ENCODE results near the gene MRPL10.

MRPL10 gene

GRCh38 chr17:47853616-47854015 is 22.3 kb upstream of the MRPL10 start:
- H3K36me3 ChIP-seq (ENCODE audit: control insufficient read depth, insufficient read depth, low read length), result no peaks in the 10 kb centered on the region
- H3K4me3 ChIP-seq (ENCODE audit: low read depth, low read length), result no peak overlapping the region
- H3K9ac ChIP-seq (ENCODE audit: low read depth, low read length), result no peak overlapping the region
- peaks cover 84% of the 10 kb centered on the region for H3K27me3 ChIP-seq (ENCODE audit: control insufficient read depth, insufficient read depth, low read length)
- H3K9me3 ChIP-seq (ENCODE audit: control insufficient read depth, insufficient read depth, low read length), result no peaks in the 10 kb centered on the region
- H3K4me1 ChIP-seq (ENCODE audit: control insufficient read depth, insufficient read depth, low read length), result peaks cover 11% of the 10 kb centered on the region

- H3K9me3 ChIP-seq (ENCODE audit: control insufficient read depth, insufficient read depth, low read length), result no peaks in the 10 kb centered on the region
- H3K36me3 ChIP-seq (ENCODE audit: control insufficient read depth, insufficient read depth, low read length), result no peaks in the 10 kb centered on the region
- no peak overlapping the region for H3K9ac ChIP-seq (ENCODE audit: low read depth, low read length)
- H3K27me3 ChIP-seq (ENCODE audit: control insufficient read depth, insufficient read depth, low read length), result peaks cover 90% of the 10 kb centered on the region
- H3K4me1 ChIP-seq (ENCODE audit: control insufficient read depth, insufficient read depth, low read length), result peaks cover 15% of the 10 kb centered on the region
- peak overlapping the region; percentile 63 for H3K4me3 ChIP-seq (ENCODE audit: low read depth, low read length)
Measured at GRCh38 chr17:47852113-47852949, 21.0 kb upstream of the MRPL10 start.

GRCh38 chr17:47851764-47852112 is 20.4 kb upstream of the MRPL10 start:
- peaks cover 15% of the 10 kb centered on the region for H3K4me1 ChIP-seq (ENCODE audit: control insufficient read depth, insufficient read depth, low read length)
- peaks cover 90% of the 10 kb centered on the region for H3K27me3 ChIP-seq (ENCODE audit: control insufficient read depth, insufficient read depth, low read length)
- peak overlapping the region; percentile 63 for H3K4me3 ChIP-seq (ENCODE audit: low read depth, low read length)
- no peak overlapping the region for H3K9ac ChIP-seq (ENCODE audit: low read depth, low read length)
- H3K9me3 ChIP-seq (ENCODE audit: control insufficient read depth, insufficient read depth, low read length), result no peaks in the 10 kb centered on the region
- H3K36me3 ChIP-seq (ENCODE audit: control insufficient read depth, insufficient read depth, low read length), result no peaks in the 10 kb centered on the region

- no peak within 1 kb of the TSS for H3K9ac ChIP-seq (ENCODE audit: low read depth, low read length)
Measured at GRCh38 chr17:47850692-47851573, 19.6 kb upstream of the MRPL10 start, which contains the start of gene SP6. SP6 (minus strand) TSS chr17:47851163; CDS start chr17:47848429, 2,734 bp downstream.

GRCh38 chr17:47850373-47850691 is 19.0 kb upstream of the MRPL10 start:
- Histone ChIP-seq H3K36me3 (ENCODE audit: control insufficient read depth, insufficient read depth, low read length) (no peaks in the 10 kb centered on the region), H3K27me3 (ENCODE audit: control insufficient read depth, insufficient read depth, low read length) (peaks cover 90% of the 10 kb centered on the region), H3K9me3 (ENCODE audit: control insufficient read depth, insufficient read depth, low read length) (no peaks in the 10 kb centered on the region), H3K4me1 (ENCODE audit: control insufficient read depth, insufficient read depth, low read length) (peaks cover 16% of the 10 kb centered on the region), H3K4me3 (ENCODE audit: low read depth, low read length) (peak overlapping the region; percentile 63), H3K9ac (ENCODE audit: low read depth, low read length) (no peak overlapping the region)

More at GRCh38 chr17:47850692-47851573, 19.6 kb upstream of the MRPL10 start, which contains the start of gene SP6:
- Histone ChIP-seq H3K4me1 (ENCODE audit: control insufficient read depth, insufficient read depth, low read length) (peaks cover 16% of the 10 kb centered on the region), H3K9me3 (ENCODE audit: control insufficient read depth, insufficient read depth, low read length) (no peaks in the 10 kb centered on the region), H3K4me3 (ENCODE audit: low read depth, low read length) (peak within 1 kb of the TSS; percentile 63), H3K36me3 (ENCODE audit: control insufficient read depth, insufficient read depth, low read length) (no peaks in the 10 kb centered on the region), H3K27me3 (ENCODE audit: control insufficient read depth, insufficient read depth, low read length) (peaks cover 90% of the 10 kb centered on the region)

GRCh38 chr17:47848198-47848513 is 16.8 kb upstream of the MRPL10 start:
- H3K27me3 ChIP-seq (ENCODE audit: control insufficient read depth, insufficient read depth, low read length), result peaks cover 81% of the 10 kb centered on the region
- no peaks in the 10 kb centered on the region for H3K36me3 ChIP-seq (ENCODE audit: control insufficient read depth, insufficient read depth, low read length)
- no peak overlapping the region for H3K9ac ChIP-seq (ENCODE audit: low read depth, low read length)
- no peaks in the 10 kb centered on the region for H3K9me3 ChIP-seq (ENCODE audit: control insufficient read depth, insufficient read depth, low read length)
- peaks cover 20% of the 10 kb centered on the region for H3K4me1 ChIP-seq (ENCODE audit: control insufficient read depth, insufficient read depth, low read length)
- H3K4me3 ChIP-seq (ENCODE audit: low read depth, low read length), result peak overlapping the region; percentile 61

GRCh38 chr17:47847341-47848197 is 16.2 kb upstream of the MRPL10 start:
- H3K4me3 ChIP-seq (ENCODE audit: low read depth, low read length), result peak overlapping the region; percentile 61
- peaks cover 75% of the 10 kb centered on the region for H3K27me3 ChIP-seq (ENCODE audit: control insufficient read depth, insufficient read depth, low read length)

GRCh38 chr17:47846716-47847340 is 15.5 kb upstream of the MRPL10 start:
- H3K4me3 ChIP-seq (ENCODE audit: low read depth, low read length), result peak overlapping the region; percentile 61
- H3K9me3 ChIP-seq (ENCODE audit: control insufficient read depth, insufficient read depth, low read length), result no peaks in the 10 kb centered on the region
- H3K9ac ChIP-seq (ENCODE audit: low read depth, low read length), result no peak overlapping the region
- peaks cover 16% of the 10 kb centered on the region for H3K4me1 ChIP-seq (ENCODE audit: control insufficient read depth, insufficient read depth, low read length)
- H3K27me3 ChIP-seq (ENCODE audit: control insufficient read depth, insufficient read depth, low read length), result peaks cover 67% of the 10 kb centered on the region
- H3K36me3 ChIP-seq (ENCODE audit: control insufficient read depth, insufficient read depth, low read length), result no peaks in the 10 kb centered on the region

More at GRCh38 chr17:47847341-47848197, 16.2 kb upstream of the MRPL10 start:
- Histone ChIP-seq H3K9ac (ENCODE audit: low read depth, low read length) (no peak overlapping the region), H3K9me3 (ENCODE audit: control insufficient read depth, insufficient read depth, low read length) (no peaks in the 10 kb centered on the region), H3K36me3 (ENCODE audit: control insufficient read depth, insufficient read depth, low read length) (no peaks in the 10 kb centered on the region), H3K4me1 (ENCODE audit: control insufficient read depth, insufficient read depth, low read length) (peaks cover 20% of the 10 kb centered on the region)

- Histone ChIP-seq H3K27me3 (ENCODE audit: control insufficient read depth, insufficient read depth, low read length) (peaks cover 65% of the 10 kb centered on the region), H3K36me3 (ENCODE audit: control insufficient read depth, insufficient read depth, low read length) (no peaks in the 10 kb centered on the region), H3K4me3 (ENCODE audit: low read depth, low read length) (no peak overlapping the region), H3K9me3 (ENCODE audit: control insufficient read depth, insufficient read depth, low read length) (no peaks in the 10 kb centered on the region), H3K9ac (ENCODE audit: low read depth, low read length) (no peak overlapping the region), H3K4me1 (ENCODE audit: control insufficient read depth, insufficient read depth, low read length) (peaks cover 16% of the 10 kb centered on the region)
Measured at GRCh38 chr17:47845716-47846075, 14.4 kb upstream of the MRPL10 start.

GRCh38 chr17:47844814-47845715 is 13.7 kb upstream of the MRPL10 start:
- H3K27me3 ChIP-seq (ENCODE audit: control insufficient read depth, insufficient read depth, low read length), result peaks cover 59% of the 10 kb centered on the region
- H3K4me3 ChIP-seq (ENCODE audit: low read depth, low read length), result no peak overlapping the region
- no peaks in the 10 kb centered on the region for H3K36me3 ChIP-seq (ENCODE audit: control insufficient read depth, insufficient read depth, low read length)
- peaks cover 14% of the 10 kb centered on the region for H3K4me1 ChIP-seq (ENCODE audit: control insufficient read depth, insufficient read depth, low read length)
- no peaks in the 10 kb centered on the region for H3K9me3 ChIP-seq (ENCODE audit: control insufficient read depth, insufficient read depth, low read length)
- H3K9ac ChIP-seq (ENCODE audit: low read depth, low read length), result no peak overlapping the region
